NCI-H510A (cell line): Measurements from ENCODE around the gene KLHDC7B.

ENCODE experiments used
- DNase-seq: peaks from one replicate; lab custom pipeline; 2025; lab: John Stamatoyannopoulos, UW

The KLHDC7B gene

DNA sequence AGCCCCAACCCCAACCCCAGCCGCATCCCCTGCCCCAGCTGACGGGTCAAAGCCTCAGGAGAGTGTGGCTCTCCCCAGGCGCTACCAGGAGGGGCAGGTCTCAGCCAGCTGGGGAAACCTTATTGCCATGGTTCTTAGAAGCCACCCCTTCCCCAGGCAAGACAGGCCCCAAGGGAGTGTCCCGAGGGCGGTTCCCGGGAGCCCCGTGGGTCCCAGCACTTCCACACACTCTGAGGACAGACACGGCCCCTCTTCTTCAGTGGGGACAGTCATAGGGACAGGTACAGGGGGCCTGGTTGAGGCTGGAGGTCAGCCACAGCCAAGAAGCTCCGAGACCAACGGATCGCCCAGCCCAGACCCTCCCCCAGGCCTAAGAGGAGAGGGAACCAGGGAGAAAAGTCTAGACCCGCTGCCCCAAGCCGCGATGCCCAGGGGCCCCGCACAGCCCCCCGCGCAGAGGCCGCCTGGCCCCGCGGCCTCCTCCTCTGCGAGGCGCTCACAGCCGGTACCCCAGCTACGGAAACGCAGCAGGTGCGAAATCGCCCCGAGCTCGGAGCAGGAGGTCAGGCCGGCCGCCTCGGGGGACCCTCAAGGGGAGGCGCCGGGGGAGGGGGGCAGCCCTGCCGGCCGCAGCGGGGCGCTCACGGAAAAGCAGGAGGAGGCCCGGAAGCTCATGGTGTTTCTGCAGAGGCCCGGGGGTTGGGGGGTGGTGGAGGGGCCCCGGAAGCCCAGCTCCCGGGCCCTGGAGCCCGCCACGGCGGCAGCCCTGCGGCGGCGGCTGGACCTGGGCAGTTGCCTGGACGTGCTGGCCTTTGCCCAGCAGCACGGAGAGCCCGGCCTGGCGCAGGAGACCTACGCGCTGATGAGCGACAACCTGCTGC, 2.6 kb downstream of the KLHDC7B start:
- DNase-seq: no peak

DNA sequence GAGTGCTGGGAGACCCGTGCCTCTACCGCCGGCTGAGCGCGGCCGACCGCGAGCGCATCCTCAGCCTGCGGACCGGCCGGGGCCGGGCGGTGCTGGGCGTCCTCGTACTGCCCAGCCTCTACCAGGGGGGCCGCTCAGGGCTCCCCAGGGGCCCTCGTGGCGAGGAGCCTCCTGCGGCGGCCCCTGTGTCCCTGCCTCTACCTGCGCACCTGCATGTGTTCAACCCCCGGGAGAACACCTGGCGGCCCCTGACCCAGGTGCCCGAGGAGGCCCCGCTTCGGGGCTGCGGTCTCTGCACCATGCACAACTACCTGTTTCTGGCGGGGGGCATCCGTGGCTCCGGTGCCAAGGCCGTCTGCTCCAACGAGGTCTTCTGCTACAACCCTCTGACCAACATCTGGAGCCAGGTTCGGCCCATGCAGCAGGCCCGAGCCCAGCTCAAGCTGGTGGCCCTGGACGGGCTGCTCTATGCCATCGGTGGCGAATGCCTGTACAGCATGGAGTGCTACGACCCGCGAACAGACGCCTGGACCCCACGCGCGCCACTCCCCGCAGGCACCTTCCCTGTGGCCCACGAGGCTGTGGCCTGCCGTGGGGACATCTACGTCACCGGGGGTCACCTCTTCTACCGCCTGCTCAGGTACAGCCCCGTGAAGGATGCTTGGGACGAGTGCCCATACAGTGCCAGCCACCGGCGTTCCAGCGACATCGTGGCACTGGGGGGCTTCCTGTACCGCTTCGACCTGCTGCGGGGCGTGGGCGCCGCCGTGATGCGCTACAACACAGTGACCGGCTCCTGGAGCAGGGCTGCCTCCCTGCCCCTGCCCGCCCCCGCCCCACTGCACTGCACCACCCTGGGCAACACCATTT, 3.5 kb downstream of the KLHDC7B start:
- DNase-seq: no peak

DNA sequence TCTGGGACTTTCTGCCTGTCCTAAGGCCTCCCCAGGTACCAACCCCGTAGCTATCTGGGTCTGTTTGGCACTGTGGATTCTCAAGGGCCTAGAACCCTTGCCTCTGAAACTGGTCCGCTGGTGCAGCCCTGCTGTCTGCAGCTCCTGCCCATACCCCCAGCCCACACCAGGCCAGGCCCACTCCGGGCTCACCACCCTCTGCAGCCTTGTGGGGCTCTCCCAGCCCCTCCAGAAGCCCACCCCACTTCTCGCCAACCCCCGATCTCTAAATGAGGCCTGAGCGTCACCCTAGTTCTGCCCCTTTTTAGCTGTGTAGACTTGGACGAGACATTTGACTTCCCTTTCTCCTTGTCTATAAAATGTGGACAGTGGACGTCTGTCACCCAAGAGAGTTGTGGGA, 4.7 kb downstream of the KLHDC7B start:
- no peak for DNase-seq

DNA sequence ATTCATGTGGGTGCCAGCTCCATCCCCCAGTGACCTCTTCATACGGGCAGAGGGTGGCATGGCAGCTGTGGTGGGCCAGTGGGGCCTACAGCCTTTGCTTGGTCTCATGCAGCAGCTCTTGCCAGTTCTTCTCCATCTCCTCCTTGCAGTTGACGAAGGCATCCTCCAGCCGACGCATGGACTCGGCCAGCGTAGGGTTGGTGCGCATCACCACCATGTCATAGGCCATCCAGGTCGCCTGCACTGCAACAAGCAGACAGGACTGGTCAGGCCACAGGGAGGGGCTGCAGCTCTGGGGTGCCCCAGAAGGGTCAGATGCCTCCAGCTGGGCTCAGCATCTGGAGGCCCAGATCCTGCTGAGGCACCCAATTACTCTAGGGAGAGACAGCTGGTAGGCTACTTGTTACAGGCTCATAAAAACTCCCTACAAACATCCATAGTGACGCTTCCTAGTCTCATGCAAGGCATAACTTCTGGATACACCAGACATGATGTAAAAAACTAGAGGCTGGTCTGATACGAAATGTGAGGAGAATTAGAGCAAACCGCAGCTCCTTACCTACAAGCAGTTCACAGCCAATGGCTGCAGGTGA, 5.6 kb downstream of the KLHDC7B start:
- DNase-seq: no peak

DNA sequence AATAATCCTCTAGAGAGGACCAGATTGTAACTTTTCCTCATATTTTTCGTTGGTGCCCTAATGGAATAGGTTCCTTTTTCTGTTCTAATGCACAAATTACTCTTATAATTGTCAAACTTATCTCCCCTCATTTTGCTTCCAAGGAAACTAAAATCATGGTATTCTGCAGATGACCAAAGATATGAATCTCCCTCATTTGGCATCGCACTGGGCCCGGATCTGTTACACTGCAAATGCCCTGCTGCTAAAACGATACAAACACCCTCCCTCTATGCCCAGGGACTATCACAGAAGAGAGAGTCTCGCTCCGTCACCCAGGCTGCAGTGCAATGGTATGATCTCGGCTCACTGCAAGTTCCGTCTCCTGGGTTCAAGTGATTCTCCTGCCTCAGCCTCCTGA, 7.6 kb downstream of the KLHDC7B start:
- DNase-seq: no peak

DNA sequence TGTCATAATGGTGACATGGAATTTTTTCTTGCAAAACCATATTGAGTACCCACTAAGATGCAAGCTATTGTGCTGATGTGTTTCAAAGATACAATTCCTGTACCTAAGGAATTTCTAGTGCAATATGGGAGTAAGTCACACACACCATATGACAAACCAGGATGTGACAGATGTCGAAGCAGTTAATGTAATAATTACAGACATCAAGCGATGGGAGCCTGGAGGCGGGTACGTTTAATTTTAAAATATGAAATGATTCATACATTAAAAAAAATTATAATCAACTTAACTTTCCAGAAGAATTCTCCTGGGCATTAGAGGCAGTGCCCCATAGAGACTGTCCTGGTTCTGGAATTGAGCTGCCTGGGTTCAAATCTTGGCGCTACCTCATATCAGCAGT, 11.0 kb downstream of the KLHDC7B start:
- no peak for DNase-seq

DNA sequence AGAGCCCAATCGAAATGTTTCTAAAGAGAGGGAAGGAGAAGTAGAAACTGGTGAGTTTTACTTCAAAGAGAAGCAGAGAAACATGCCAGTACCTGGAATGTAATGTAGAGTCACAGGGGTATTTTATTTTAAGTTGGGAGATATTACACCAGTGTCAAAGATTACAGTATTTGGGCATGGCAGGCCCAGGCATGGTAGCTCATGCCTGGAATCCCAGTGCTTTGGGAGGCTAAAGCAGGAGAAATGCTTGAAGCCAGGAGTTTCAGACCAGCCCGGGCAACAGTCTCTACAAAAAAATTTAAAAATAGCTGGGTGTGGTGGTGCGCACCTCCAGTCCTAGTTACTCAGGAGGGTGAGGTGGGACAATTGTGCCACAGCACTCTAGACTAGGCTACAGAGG, 14.3 kb downstream of the KLHDC7B start:
- DNase-seq: no peak

DNA sequence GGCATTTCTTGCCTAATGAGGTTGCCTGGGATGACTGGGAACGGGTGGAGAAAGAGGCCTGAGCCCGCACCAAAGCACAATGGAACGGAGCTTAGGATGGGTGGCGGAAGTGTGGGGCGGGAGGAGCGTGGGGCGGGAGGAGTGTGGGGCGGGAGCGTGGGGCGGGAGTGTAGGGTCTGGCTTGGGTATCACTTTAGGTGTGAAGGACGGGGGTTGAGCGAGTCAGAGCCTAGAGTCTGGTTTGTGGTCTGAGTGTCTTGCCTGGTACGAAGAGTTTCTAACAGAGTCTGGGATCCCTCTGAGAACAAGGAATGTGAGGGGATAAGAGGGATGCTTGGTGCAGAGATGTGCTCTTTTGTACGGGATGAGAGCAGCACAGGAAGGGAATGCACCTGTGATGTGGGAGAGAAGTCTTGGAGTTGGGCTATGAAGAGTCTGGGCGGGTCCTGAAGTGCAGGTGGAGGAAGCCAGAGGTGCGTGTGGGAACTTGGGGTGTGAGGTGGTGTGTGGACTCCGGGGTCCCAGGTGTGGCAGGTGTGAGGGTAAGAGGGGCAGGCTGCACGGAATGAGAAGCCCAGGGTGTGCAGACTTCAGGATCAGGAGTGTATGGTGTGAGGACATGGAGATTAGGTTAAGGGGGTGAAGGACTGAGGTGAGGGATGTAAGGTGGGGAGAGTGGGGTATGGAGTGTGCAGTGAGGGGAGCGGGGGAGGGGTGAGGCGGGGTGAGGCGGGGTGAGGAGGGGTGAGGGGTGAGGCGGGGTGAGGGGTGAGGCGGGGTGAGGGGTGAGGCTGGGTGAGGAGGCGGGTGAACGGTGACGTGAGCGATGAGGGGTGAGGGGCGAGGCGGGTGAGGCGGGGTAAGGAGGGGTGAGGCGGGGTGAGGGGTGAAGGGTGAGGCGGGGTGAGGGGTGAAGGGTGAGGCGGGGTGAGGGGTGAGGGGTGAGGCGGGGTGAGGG, 16.0 kb downstream of the KLHDC7B start:
- no peak for DNase-seq

DNA sequence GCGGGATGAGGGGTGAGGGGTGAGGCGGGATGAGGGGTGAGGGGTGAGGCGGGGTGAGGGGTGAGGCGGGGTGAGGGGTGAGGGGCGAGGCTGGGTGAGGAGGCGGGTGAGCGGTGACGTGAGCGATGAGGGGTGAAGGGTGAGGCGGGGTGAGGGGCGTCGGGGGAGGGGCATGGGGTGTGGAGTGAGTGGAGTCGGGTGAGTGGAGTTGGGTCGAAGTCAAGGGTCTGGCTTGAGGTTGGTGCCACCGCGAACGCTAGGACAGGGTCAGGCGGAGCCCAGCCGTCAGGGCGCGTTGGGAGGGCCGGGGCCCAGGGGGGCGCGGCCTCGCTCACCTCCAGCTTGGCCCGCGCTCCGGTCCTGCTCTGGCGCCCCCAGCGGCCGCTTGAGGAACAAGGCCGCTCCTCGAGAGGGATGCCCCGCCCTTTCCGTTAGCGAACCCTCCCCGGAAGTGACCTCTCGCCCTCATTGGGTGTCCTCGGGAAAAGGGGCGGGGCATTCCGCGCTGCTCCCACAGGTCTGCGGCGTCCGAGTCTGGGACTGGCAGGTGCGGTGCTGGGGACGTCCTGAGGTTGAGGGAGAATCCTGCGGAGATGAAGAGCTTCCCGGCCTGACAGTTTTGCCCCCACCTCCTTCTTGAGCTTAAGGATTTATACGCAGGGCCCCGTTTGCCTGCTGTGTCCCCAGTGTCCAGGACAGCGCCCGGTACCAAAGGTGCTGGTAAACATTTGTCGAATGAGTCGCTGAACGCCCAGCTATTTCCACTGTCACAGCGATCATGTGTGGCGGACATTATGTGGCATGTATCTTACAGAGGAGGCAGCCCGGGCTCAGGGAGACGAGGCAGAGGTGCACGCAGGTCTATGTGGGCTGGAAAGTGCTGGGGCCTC, 17.1 kb downstream of the KLHDC7B start, which contains the start of gene SYCE3:
SYCE3 (minus strand) TSS at position 397 of the 890 bp plus-strand sequence. CDS start 6,514 bp downstream, outside the sequence.
- peak; percentile 88 for DNase-seq

DNA sequence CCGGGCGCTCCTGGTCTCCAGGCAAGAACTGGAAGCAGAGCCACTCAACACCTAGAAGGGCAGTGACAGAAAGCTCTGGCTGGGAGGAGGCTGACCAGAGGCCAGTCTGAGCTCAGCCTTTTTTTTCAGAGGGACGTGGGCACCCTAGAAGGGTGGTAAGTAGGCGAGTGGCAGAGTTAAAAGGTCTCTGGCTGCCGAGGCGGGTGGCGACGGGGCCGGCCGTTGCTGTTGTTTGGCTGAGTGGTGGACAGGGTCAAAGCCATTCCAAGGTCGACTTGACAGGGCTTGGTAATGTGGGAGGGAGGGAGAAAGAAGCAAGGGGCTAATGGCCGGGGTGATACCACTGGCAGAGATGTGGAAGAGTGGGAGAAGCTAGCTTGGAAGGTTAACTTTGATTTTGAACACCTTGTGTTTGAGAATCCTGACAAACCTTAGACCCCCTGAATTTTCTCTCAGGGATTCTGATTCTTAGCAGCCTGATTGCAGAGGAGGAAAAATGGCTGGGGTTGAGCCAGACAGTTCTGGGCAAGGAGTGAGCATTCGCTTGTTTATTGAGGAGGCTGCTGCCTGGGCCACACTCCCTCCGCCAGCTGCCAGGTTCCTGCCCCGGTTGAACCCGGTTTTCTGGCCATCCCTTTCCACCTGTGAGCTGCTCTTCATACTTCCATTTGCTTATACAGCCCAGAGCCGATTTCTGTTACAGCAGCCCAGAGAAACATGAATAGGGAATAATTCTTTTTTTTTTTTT, 17.9 kb downstream of the KLHDC7B start:
- DNase-seq: no peak

DNA sequence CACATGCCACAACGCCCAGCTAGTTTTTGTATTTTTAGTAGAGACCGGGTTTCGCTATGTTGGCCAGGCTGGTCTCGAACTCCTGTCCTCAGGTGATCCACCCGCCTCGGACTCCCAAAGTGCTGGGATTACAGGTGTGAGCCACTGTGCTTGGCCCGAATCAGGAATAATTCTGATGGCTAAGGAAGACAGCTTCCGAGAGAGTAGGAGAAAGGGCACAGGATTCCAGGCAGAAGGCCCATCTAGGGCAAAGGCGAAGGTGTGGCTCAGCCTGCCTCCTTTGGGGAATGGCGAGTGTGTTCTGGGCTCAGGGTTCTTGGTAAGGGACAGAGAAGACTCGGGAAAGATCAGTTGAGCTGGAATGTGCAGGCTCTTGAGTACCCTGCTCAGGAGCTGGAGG, 18.6 kb downstream of the KLHDC7B start:
- DNase-seq: no peak

DNA sequence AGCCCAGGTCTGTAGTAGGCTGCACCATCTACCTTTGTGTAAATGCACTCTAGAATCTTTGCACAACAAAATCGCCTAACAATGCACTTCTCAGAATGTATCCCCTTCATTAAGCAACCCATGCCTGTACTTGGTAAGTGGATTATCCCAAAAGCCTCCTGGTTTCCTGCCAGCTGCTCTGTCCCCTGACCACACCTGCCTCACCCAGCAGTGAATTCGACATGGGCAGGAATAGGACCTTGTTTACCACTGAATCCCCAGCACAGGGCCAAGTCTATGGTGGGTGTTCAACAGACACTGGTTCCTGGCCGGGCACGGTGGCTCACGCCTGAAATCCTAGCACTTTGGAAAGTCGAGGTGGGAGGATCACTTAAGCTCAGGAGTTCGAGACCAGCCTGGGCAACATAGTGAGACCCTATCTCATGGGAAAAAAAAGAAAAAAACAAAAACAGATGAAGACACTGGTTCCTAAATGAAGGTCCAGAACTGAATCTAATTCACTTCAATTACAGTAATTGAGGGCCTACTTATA, 22.1 kb downstream of the KLHDC7B start:
- DNase-seq: no peak

DNA sequence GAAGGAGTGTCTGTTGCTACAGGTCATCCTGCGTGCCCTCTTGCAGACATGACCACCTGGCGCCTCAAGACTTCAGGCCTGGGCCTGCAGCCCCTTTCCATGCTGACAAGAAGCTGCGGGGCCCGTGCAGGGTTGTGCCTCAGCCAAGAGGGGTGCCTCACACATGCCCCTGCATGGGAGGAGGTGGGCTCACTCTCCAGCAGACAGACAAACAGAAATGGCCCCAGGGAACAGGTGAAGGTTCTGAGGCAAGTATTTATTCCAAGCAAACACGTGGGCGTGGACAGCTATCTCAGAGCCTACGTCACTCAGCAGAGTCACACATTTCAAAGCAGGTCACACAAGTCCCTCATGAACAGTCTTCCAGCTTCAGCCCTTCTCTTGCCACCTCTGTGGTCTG, 22.9 kb downstream of the KLHDC7B start:
- no peak for DNase-seq

DNA sequence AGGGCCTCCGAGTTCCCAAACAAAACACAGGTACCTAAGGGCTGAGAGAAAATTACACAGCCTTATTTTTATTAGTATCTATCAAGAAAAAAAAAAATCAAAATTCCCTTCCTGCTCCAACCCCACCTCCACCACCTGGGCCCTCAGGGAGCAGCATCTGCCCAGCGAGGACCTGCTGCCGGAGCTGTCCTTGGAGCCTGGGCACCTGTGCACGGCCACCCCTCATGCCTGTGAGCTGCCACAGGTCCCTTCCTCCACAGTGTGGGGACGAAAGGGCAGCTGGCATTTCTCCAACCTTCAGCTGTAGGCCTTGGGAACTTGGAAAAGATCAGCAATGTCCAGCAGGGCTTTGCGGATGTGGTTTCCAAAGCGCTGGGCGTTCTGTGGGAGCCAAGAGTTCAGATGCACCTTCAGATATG, 23.4 kb downstream of the KLHDC7B start:
- DNase-seq: no peak

DNA sequence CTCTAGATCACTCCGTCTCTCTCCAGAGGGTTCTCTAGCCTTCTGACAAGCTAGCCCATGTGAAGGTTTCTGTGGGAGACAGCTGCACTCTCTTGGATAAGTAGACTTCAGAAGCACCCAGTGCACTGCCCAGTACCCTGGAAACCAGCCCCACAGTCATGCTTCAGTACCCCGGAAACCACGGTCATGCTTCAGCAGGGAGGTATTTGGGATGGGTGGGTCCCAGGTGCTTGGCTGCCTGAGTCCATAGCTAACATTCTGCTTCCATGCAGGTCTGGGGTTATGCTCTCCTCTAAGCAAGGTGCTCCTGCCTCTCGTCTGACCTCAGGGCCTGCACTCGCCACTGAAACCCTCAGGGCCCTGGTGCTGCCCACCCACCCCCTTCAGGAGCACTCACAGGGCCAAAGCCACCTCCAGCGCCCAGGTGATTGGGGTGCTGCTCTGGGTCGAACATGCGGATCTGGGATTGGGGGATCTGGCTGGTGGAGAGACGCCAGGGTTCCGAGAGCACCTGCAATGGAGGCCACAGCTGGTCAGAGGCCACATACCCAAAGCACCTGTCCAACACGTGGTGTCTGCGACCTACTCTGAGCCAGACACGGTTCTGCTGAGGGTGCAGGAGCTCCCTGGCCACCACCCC, 24.3 kb downstream of the KLHDC7B start:
- DNase-seq: no peak

DNA sequence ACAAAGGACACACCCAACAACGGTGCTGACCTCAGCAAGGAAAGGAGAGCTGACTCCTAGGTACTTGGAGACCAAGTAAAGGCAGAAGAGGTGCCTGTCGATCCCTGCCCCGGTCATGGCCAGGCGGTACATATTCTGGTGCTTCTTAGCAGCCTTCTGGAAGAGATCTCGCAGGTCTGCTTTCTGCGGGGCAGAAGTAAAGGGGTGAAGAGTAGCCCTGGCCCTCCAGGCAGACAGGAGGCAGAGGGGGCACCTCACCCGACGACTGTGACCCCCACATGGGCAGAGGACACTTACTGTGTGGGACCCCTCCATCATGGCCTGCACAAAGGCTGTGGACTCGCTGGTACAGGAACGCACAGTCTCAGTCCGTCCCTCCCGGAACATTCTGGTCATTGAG, 25.2 kb downstream of the KLHDC7B start:
- DNase-seq: no peak

DNA sequence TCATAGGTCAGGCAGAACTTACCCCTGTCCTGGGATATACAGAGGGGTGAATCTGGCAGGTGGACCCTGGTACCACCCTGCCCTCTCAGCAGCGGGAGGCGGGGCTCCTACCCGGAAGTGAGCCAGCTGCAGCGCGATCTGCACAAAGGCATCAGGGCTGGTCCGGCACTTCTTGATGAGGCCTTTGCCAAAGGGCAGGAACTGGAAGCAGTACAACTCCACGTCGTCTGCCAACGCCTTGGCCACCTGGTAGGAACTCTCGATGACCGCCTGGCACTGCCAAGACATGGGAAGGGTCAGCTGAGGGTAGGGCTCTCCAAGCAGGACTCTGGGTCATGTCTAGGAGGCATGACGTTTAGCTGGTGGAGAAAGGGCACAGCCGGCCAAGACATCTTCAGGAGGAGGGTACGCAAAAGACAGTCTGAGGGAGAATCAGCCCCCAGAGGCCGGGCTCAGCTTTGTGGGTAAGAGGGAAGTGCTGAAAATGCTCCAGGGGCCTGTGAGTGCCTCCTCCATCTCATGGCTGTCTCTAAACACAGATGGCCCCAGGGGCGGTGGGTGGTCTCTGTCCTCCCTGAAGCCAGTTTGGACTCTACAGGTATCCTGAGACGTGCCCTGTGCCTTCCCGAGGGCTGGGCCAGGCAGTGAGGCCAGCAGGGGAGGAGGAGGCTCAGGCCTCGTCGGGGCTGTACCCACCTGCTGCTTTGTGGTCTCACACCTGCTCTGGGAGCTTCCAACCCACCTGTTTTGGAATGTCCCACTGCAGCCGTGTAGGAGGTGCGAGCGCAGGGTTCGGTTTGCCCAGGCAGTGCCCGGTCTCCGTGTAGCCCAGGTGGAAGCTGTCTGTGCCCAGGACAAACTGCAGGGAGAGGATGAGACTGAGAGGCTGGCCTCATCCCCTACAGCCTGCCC, 25.8 kb downstream of the KLHDC7B start:
- DNase-seq: no peak

DNA sequence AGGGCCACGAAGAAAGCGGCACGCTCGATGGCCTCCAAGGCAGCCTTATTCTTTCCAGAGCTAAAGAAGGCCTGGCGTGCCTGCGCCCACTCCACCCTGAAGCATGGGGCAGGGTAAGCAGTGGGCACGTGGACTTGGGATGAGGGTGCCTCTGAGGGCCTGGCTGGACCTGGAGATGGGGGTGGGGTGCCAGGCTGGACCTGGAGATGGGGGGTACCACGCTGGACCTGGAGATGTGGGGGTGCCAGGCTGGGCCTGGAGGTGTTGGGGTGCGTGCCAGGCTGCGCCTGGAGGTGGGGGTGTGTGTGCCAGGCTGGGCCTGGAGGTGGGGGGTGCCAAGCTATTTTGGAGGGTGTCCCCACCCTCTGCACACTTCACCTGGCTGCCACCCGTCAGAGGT, 27.3 kb downstream of the KLHDC7B start:
- no peak for DNase-seq
